Middle frontal gyrus (tissue), 1 donor: ENCODE data around the gene ABCG1.

Experiments
- DNase-seq: peaks from one replicate; pipeline ENCODE4 v3.0.0-alpha.2; 2015; ENCODE audit warnings: low spot score; ENCODE audit errors: extremely low spot score

Gene ABCG1

GRCh38 chr21:42266971-42267556, 48.1 kb downstream of the ABCG1 start:
- DNase-seq: no peak

DNA sequence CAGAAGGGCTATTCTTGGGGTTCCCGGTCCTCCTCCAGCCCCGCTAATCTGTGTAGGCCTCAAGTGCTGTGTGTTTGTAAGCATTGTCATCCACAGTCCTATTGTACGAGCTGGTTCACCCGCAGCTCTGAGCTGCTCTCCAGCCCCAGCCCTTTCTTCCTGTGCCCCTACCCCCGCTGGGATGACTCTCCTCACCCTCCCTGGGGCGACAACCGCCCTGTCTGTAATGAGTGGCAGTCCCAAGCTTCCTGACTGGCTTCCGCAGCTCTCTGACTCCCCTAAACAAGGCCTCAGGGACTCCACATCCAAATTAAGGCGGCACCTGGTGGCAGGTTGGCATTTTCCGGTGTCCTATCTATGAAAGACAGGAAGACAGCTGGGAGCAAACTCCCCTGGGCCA, 50.4 kb downstream of the ABCG1 start:
- no peak for DNase-seq

GRCh38 chr21:42271065-42271464, 52.1 kb downstream of the ABCG1 start:
- no peak for DNase-seq

DNA sequence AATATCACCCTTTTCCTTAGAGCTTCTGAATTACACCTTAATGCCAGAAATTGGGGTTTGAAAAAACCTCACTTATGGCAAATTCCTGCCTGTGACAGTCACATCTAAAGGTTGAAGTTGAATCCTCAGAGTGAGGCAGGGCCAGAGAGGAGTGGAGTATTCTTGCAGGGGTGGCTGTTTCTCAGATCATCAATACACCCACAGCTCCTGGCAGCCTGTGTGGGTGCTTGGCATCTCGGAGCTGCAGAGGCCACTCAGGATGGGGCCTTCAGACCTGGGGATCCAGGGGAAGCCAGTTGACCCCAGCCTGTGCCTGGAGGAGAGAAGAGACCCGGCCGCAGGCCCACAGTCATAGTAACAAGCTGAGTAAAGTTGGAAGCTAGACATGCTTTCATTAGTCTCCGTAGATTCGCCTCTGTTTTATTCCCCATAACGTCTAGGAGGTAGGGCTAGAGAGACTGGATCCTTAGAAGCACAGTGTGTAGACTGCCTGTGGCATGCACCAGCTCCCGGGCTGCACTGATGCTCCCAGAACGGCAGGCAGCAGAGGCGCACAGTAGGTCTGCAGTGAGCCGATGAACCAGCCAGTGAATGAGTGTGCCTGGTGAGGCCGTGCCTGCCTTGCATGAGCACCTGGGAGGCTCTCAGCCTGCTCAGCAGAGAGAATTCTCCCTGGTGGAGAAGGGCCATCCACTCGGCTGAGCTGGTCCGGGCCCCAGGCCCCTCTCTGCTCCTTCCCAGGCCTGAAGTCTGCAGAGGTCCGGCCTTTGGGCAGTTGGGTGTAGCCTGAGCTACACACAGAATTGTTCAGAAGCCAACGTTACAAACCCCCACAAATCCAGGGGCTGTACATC, 53.4 kb downstream of the ABCG1 start:
- no peak for DNase-seq

DNA sequence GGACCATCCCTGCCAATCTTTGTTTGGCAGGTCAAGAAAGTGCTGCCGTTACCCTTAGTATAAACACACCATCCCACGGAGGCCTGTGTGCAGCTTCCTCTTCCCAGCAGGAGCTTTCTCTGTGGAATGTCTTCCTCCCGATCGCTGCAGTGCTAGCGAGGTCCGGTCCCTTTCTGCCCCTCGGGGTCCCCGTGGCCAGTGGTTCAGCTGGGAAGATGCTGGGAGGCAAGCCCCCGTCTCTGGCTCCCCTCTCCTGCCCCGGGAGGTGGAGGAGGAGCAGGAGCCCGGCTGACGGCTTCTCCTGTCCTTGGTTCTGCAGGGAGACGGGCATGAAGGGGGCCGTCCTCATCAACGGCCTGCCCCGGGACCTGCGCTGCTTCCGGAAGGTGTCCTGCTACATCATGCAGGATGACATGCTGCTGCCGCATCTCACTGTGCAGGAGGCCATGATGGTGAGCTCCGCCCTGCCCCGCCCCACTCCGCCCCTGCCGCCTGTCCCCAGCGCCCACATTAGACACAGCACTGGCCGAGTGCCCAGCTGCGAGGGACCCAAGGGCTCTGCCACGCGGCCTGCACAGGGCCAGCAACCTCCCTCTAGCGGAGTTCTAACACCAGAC, 54.2 kb downstream of the ABCG1 start:
- no peak for DNase-seq

- no peak for DNase-seq
Measured at GRCh38 chr21:42276076-42276475, 57.1 kb downstream of the ABCG1 start.

- DNase-seq: no peak
Measured at GRCh38 chr21:42276526-42277154, 57.7 kb downstream of the ABCG1 start.

GRCh38 chr21:42277593-42277992, 58.7 kb downstream of the ABCG1 start:
- no peak for DNase-seq

DNA sequence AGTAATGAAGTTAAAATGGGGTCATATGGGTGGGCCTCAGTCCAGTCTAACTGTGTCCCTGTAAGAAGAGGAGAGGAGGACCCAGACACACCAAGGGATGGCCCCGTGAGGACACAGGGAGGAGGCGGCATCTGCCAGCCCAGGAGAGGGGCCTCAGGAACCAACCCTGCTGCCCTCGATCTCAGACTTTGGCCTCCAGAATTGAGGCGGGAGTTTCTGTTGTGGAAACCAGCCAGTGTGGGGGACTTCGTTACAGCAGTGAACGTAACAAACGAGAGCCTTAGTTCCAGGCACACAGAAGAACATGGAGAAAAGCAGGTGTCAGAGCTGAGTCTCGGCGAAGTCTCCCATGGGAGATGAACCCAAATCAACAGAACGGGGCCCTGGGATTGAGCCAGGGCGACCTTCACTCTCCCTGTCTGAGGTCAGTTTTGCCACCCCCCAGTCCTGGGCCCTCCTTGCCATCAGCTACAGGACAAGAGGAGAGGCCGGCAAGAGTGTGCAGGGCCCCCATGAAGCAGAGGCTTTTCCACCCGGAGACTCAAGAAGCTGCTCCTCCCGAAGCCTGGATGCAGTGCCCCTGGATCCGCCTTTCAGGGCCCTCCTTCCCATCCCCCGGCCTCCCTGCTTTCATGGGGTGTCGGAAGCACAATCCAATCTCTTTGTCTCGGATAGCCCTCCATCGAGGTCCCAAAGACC, 59.7 kb downstream of the ABCG1 start:
- DNase-seq: no peak

- DNase-seq: no peak
Measured at GRCh38 chr21:42279341-42279871, 60.5 kb downstream of the ABCG1 start.

- DNase-seq: no peak
Measured at GRCh38 chr21:42279888-42280287, 60.9 kb downstream of the ABCG1 start.

- DNase-seq: no peak
Measured at GRCh38 chr21:42280356-42281180, 61.6 kb downstream of the ABCG1 start.

DNA sequence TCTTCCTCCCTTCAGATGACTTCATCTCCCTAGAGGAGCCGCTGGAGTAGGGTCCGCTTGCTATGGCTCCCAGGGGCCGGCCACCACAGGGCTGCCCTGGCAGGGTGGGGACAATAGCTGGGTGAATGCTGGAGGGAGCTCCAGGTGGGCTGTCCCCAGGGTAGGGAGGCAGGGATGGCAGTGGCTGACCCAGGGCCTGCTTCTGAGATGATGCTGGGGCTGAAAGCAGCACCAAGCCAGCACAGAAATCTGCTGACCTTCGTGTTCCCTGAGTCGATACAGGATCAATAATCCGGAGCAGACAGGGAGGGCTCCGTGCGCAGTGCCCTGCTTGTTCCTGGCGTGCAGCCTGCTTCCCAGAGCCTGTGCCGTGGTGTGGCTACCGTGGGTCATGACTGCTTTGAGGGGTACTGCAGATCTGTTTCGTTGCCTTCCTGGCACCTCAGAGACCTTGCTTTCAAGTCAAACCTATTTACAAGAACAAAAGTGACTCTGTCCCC, 62.3 kb downstream of the ABCG1 start:
- no peak for DNase-seq

- DNase-seq: no peak
Measured at GRCh38 chr21:42282021-42282420, 63.1 kb downstream of the ABCG1 start.

- DNase-seq: no peak
Measured at GRCh38 chr21:42282715-42283114, 63.8 kb downstream of the ABCG1 start.

DNA sequence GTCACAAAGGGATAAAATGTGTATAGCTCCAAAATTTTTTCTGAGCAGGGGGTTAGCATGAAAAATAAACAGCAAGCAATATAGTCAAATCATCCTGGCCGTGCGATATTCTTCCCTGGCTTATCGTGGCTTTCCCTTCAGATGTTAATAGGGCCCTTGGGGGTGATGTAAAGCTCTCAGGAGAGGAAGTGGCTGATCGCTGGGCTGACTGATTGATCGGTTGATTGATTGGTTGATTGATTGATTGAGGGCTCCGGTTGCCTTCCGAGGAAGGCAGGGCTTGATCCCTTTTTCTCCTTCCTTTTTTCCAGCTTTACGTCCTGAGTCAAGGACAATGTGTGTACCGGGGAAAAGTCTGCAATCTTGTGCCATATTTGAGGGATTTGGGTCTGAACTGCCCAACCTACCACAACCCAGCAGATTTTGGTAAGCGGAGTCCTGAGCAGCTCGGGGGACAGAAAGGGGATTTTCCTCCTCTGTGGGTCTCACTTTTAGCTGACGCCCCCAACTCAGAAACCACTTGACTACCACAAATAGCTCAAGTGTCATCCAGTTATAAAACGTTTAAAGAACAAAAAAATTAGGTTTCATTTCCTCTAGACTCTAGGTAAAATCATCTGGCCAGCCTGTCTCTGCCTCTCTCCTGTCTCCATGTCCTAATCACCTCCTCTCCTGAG, 66.8 kb downstream of the ABCG1 start:
- no peak for DNase-seq

DNA sequence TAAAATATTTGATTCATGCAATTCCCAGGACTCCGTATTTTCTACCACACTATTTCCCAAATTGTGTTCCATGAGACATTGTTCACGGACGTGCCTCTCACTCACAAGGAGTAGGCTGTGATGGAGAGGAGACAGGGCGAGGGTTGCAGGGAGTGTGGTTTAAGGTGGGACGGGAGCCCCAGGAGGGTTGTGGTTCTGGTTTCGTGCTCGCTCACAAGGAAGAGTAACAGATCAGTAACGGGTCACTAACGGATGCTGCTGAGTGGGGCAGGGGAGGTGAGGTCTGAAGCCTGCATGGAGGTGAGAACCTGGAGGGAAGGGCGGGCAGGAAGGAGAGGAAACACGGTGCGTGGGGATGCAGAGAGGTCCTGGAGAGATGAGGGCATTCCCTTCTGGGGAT, 67.5 kb downstream of the ABCG1 start:
- no peak for DNase-seq

DNA sequence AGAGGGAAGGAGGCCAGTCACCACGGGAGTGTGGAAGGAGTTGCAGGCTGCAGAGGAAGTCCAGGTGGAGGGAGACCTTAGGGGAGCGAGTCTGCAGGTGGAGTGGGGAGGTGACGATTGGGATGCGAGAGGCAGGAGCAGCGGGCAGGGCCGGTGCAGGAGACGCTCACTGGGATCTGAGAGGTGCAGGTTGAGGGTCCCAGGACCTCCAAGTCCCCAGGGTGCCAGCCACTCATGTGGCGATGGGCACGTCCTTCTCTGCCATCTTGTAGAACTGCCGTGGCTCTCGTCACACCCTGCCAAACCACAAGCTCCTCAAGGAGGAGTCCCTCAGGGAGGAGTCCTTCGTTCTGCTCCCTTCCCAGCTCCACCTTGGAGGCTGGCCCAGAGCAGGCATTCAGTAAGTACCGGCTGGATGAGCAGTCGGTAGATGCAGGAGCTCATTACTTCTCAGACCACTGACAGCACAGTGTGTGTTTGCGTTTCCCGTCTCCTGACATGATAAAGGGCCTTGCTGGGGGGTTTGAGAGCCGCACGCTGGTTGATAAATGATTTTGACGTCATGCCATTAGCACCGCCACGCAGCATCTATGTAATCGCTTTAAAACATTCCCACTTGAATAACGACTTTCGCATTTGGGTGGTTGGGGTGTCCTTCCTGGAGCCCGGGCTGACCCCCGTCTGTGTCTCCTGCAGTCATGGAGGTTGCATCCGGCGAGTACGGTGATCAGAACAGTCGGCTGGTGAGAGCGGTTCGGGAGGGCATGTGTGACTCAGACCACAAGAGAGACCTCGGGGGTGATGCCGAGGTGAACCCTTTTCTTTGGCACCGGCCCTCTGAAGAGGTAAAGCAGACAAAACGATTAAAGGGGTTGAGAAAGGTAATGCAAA, 68.5 kb downstream of the ABCG1 start:
- no peak for DNase-seq

- no peak for DNase-seq
Measured at GRCh38 chr21:42288962-42289361, 70.0 kb downstream of the ABCG1 start.
